PFSK-1 (cell line): ENCODE data around the gene FNIP2.

Experiments
- FOXP2 ChIP-seq: optimal IDR thresholded peaks from 2 replicates; pipeline ENCODE3; 2011; ENCODE audit warnings: borderline replicate concordance, control low read depth, inconsistent platforms; ENCODE audit not compliant: insufficient read depth; ENCODE audit errors: extremely low read length, extremely low read depth
- POLR2AphosphoS5 ChIP-seq: IDR thresholded peaks from 2 replicates; pipeline ENCODE4 v1.6.1; 2012; ENCODE audit warnings: low read depth, mild to moderate bottlenecking, control low read depth, low read length, moderate library complexity
- REST ChIP-seq, 2 experiments: IDR thresholded peaks; 2 replicates each; pipeline versions ENCODE4 v1.6.1 to v1.8.0; 2011 to 2012; ENCODE audit warnings: low read depth in 2 of 2, low read length in 2 of 2, control low read depth in 1 of 2, inconsistent platforms in 1 of 2, mild to moderate bottlenecking in 1 of 2, moderate library complexity in 1 of 2; ENCODE audit not compliant: insufficient read depth in 1 of 2
- SIN3A ChIP-seq: IDR thresholded peaks from 2 replicates; pipeline ENCODE4 v1.6.1; 2012; ENCODE audit warnings: mild to moderate bottlenecking, low read length, moderate library complexity, borderline replicate concordance; ENCODE audit not compliant: insufficient read depth
- TAF1 ChIP-seq: IDR thresholded peaks from 2 replicates; pipeline ENCODE4 v1.6.1; 2012; ENCODE audit warnings: low read length, control low read depth, borderline replicate concordance; ENCODE audit not compliant: insufficient read depth

Gene FNIP2

DNA sequence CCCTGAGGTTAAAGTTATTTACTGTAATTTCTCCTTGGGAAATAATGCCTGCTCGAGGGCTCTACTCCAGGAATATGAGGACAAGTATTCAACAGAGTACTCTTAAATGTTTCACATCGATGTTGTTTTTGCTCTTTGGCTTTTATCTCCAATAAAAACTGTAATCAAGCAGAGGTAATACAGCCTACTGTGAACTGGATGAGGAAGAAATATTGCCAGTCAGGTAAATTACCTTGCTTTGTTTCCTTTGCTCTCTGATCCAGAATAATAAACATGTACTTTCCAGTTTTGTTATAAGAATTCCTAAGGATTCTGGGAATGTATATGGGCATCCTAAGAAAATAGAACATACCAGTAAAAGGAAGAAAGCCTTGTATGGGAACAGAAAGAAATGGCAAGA is 60.4 kb downstream of the FNIP2 start:
- no peak for TF ChIP-seq SIN3A
- TF ChIP-seq TAF1 = no peak
- TF ChIP-seq FOXP2 = no peak
- no peak for TF ChIP-seq POLR2AphosphoS5
- no peak for TF ChIP-seq REST (IDR thresholded peaks at IDR 0.05; ENCODE audit: insufficient read depth in 1 of 2, low read depth in 2 of 2, low read length in 2 of 2)

GRCh38 chr4:158833602-158834001 is 64.8 kb downstream of the FNIP2 start:
- no peak for TF ChIP-seq SIN3A
- TF ChIP-seq POLR2AphosphoS5 = no peak
- TF ChIP-seq TAF1 = no peak
- no peak for TF ChIP-seq REST (IDR thresholded peaks at IDR 0.05; ENCODE audit: insufficient read depth in 1 of 2, low read depth in 2 of 2, low read length in 2 of 2)
- no peak for TF ChIP-seq FOXP2

GRCh38 chr4:158835226-158836001 is 66.6 kb downstream of the FNIP2 start:
- TF ChIP-seq TAF1 (no peak), POLR2AphosphoS5 (no peak), REST (IDR thresholded peaks at IDR 0.05; ENCODE audit: insufficient read depth in 1 of 2, low read depth in 2 of 2, low read length in 2 of 2) (no peak), FOXP2 (no peak), SIN3A (no peak)

DNA sequence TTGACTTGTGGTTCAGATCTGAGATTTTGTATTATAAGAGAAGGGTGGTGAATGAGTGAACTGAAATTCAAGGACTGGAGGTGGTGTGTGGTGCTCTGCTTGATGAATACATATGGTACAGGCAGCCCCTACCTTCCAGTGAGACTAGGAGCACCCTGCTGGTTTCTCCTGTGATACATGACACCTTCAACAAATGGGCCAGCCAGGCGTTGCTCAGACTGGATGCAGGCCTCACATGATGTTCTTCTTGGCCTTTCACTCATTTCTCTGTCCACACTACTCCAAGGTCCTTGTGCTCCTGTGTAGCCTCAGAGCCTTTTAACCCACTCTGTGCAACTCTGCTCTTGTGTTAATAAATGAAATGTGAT is 67.2 kb downstream of the FNIP2 start:
- TF ChIP-seq POLR2AphosphoS5 (no peak), SIN3A (no peak), FOXP2 (no peak), REST (IDR thresholded peaks at IDR 0.05; ENCODE audit: insufficient read depth in 1 of 2, low read depth in 2 of 2, low read length in 2 of 2) (no peak), TAF1 (no peak)
